GM19372 (cell line): Measurements from ENCODE around the gene IL17RC.
"Not testable (repeated sequence)": the region's sequence is repeated elsewhere in the genome, so short reads cannot be mapped to it uniquely, and the experiment has no call there.

Experiments used
- ATAC-seq: cut with Tn5 transposase; IDR thresholded peaks from one replicate; pipeline ENCODE4 v1.9.1; 2021; ENCODE audit warnings: mild to moderate bottlenecking, low read depth, moderate library complexity; ENCODE audit not compliant: unreplicated experiment

Gene IL17RC

GRCh38 chr3:9891072-9891622, 25.8 kb upstream of the IL17RC start:
- ATAC-seq = no peak

DNA sequence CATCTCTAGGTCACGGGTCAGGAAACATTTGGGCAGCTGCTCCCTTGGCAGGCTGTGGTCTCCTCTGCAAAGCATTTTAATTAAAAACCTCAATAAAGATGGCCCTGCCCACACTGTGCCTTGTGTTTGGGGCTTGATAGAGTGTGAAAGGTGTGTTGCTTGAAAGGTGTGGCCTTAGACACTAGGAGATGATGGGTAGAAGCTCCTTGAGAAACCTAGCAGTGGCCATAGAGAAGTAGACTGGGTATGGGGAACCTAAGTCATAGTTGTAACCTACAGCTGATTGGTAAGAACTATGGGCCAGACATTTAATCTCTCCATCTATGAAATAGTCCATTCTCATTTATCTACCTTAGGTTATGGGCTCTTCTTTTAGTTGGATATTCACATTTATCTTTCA, 23.2 kb upstream of the IL17RC start:
- no peak for ATAC-seq

DNA sequence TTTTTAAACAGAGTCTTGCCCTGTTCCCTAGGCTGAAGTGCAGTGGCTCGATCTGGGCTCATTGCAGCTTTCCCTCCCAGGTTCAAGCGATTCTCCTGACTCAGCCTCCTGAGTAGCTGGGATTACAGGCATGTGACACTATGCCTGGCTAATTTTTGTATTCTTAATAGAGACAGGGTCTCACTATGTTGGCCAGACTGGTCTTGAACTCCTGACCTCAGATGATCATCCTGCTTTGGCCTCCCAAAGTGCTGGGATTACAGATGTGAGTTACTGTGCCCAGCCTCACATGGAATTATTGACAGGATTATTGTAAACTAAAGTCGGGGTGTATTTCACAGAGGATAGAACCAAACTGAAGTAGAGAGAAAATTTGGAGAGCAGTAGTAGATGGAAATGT, 21.2 kb upstream of the IL17RC start:
- not testable (repeated sequence) for ATAC-seq

- not testable (repeated sequence) for ATAC-seq
Observed at GRCh38 chr3:9896755-9897407, 20.0 kb upstream of the IL17RC start.

DNA sequence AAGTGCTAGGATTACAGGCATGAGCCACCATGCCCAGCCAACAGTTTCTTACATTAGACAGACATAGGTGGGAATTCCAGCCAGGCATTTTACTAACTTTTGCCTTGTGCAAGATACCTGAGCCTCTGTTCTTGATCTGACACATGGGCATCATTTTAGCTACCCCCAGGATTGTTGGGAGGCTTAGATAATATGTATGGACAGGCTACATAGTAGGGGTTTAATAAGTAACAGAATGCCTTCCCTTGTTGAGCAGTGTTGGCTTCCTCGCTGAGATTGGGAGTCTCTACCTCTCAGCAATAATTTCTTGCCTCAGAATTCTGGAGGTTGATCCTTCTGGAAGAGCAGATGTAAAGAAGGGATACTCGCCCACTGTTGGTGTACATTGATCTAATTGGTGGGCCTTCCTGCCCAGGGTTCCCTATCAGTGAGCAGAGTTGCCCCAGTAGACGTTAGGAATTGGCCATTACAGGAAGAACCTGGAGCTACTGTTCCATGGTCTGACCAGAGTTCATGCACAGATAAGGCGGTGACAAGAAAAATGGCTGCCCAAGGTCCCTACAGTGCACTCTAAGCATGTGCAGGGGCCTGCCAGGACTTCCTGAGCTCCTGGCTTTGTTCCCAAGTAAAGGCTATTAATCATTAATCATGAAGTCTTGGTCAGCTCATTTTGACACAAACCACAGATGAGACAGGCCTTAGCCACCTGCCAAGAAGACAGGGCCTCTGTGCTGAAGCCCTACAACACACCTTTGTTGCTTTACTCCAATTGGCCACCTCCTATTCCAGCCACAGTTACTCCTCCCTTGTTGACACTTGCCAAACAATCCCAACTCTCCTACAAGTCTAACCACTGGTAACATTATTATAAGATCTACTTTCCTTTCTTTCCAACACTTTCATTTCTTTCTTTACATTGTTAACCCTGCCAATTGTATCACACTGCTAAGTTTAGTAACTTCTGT, 19.2 kb upstream of the IL17RC start:
- peak; percentile 66 for ATAC-seq

DNA sequence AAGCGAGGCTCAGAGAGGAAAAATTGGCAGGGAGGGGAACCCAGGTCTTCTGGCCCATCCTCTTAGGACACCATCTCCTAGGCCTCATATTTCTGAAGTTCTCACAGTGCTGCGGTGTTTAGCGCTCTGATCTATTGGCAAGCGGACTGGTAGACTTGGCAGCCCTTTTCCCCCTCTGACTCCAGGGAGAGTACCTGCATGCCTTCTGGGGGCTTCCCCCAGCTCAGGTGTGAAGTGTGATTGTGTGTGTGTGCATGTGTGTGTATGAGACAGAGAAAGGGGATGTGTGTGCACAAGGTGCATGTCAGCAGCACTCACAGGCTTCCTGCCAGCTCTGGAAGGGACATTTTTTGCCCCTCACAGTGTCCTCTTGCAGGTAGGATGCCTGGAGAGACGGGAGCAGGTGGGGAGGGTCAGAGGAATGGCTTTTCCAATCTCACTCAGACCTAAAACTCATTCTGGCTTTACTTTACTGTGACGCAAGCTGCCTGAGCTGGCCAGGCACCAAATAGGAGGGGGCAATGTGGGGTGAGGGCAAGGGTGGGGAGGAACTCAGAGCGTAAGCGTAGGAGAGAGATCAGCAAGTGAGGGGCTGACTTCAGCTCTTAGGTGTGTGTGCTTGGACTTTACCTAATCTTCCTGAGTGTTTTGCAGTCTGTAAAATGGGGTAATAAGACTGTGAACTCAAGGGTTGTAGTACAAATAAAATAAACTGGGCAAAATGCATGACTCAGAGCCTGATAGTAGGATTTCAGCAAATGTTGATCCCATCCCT, 18.2 kb upstream of the IL17RC start:
- ATAC-seq = no peak

DNA sequence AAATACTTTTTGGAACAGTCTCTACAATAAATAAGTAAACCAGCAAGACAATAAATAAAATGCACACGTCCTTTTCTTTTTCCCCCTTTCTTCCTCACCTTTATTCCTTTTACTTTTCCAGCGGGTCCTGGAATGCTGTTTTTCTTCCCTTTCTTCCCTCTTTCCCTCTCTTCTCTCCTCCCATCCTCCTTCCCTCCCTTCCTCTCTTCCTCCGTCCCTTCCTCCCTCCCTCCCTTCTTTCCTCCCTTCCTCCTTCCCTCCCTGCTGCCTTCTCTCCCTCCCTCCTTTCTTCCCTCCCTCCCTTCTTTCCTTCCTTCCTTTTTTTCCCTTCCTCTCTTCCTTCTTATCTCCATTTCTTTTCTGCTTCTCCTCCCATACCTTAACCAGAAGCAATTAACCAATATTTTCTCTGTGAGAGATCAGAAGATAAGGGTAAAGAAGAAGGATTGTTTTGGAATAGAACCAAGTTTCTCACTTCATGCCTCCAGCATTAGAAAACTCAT, 17.6 kb upstream of the IL17RC start:
- no peak for ATAC-seq

DNA sequence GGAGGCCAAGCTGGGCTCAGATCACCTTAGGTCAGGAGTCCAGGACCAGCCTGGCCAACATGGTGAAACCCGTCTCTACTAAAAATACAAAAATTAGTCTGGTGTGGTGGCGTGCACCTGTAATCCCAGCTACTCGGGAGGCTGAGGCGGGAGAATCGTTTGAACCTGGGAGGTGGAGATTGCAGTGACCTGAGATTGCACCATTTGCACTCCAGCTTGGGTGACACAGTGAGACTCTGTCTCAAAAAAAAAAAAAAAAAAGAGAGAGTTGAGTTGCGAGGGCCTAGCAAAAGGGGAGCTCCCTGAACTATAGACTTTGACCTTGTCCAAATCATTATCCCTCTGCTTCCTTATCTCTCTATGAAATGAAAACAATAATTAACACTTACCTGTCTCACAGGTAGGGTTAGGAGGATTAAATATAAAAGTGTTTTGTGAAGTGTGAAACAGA, 15.9 kb upstream of the IL17RC start:
- not testable (repeated sequence) for ATAC-seq

GRCh38 chr3:9901967-9902366, 14.9 kb upstream of the IL17RC start:
- no peak for ATAC-seq

GRCh38 chr3:9902372-9903237, 14.3 kb upstream of the IL17RC start, which contains the start of gene IL17RE:
Gene IL17RE (plus strand): TSS chr3:9902848. CDS start chr3:9902933, 85 bp downstream.
- ATAC-seq = no peak

DNA sequence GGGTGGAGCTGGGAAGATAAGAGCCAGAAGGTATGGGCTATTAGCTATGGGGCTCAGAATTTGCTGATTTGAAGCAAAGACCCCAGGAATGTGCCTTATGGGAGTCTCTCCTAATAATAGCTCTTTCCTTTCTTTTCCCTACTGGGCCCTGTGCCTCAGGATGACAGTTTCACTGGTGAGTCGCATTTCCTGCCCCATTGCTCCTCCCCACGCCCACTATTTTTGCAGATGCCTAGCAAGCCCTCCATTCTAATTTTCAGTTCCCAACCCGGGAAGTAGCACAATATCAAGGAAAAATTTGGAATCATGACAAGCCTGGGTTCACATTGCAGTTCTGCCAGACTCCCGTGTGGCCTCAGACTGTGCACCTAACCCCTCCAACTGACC, 13.7 kb upstream of the IL17RC start:
- ATAC-seq = no peak

GRCh38 chr3:9903904-9904303, 13.0 kb upstream of the IL17RC start:
- no peak for ATAC-seq

GRCh38 chr3:9906480-9906879, 10.4 kb upstream of the IL17RC start:
- ATAC-seq = no peak

DNA sequence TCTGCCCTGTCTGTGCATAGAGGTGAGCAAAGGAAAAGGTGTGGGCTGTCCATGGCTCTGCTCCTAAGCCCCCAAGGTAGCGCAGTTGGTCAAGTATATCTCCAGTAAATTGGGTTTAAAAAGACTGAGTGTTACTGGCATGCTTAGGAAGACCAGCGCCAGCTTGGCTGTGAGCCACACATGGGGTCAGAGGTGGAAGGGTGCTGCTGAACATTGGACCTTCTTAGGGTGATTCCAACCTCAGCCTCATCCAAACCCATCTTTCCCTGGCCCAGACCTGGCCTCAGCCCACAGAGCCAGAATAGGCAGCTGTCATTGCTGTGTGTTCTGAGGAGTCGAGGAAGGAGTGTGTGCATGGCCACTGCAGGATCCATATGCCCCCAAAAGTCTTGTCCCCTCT, 8.6 kb upstream of the IL17RC start:
- ATAC-seq = no peak

DNA sequence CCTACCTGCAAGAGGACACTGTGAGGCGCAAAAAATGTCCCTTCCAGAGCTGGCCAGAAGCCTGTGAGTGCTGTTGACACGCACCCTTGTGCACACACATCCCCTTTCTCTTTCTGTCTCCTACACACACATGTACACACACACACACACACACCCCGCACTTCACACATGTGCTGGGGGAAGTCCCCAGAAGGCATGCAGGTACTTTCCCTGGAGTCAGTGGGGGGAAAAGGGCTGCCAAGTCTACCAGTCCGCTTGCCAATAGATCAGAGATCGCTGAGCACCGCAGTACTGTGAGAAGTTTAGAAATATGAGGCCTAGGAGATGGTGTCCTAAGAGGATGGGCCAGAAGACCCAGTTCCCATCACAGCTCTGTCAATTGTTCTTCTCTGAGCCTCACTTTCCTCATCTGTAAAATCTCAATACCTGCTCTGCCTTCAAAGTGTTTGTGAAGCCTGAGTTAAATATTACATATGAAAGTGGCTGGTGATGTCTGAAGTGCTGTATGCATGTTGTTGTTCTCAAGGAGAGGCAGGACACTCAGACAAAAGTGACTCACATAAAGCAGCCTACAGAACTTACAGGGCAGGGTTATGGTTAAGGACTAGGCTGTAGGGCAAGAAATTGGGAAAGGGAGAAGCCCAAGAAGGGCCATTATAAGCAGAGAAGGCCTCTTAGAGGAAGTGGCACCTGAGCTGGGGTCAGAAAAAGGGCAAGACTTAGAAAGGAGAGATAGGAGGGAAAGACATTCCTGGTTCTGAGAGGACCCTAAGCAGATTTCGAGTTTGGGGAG, 7.5 kb upstream of the IL17RC start:
- no peak for ATAC-seq

DNA sequence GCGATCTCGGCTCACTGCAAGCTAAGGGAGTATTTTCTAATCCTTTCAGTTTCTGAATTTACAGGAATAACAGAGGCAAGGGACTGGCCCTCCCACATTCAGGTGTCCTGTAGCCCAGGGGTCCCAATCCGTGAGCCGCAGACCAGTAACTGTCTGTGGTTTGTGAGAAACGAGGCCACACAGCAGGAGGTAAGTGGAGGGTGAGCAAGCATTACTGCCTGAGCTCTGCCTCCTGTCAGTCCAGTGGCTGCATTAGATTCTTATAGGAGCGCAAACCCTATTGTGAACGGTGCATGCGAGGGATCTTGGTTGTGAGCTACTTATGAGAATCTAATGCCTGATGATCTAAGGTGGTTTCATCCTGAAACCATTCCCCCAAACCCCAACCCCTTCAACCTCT, 5.0 kb upstream of the IL17RC start:
- ATAC-seq = no peak

GRCh38 chr3:9912294-9912935, 4.5 kb upstream of the IL17RC start:
- ATAC-seq = no peak

GRCh38 chr3:9913601-9914000, 3.3 kb upstream of the IL17RC start:
- ATAC-seq = no peak
